BJ (cell line): ENCODE results near the gene PCMTD2. TPM values are rescaled to one million over a fixed set of nuclear protein-coding genes. Genes with fewer than 3 reads are reported as not detected.
"Not testable (repeated sequence)": the region's sequence is repeated elsewhere in the genome, so short reads cannot be mapped to it uniquely, and the experiment has no call there.

Experiments used
- CTCF ChIA-PET: fragments of 350-600 bp; formaldehyde crosslinking; extraction: SDS; loops from one replicate; lab custom pipeline; 2021; ENCODE audit warnings: antibody characterized with exemption, inconsistent platforms; lab: Yijun Ruan, JAX
- POLR2A ChIA-PET: fragments of 300-600 bp; sonication (Branson Sonifier 250); formaldehyde crosslinking; extraction: SDS; loops from one replicate; lab custom pipeline; 2021; ENCODE audit warnings: antibody characterized with exemption; lab: Charles Lee
- DNase-seq: peaks from one replicate; pipeline ENCODE4 v3.0.0-alpha.2; 2011; ENCODE audit warnings: low read depth
- H3K27me3 ChIP-seq: 2 replicates; pipeline ENCODE4 v1.6.0; 2011; ENCODE audit warnings: low read length; ENCODE audit not compliant: control insufficient read depth, insufficient read depth
- H3K36me3 ChIP-seq: 2 replicates; pipeline ENCODE4 v1.5.1; 2011; ENCODE audit warnings: low read length; ENCODE audit not compliant: control insufficient read depth, insufficient read depth
- H3K4me3 ChIP-seq: 2 replicates; pipeline ENCODE4 v1.5.1; 2011; ENCODE audit warnings: low read depth, mild to moderate bottlenecking, control low read depth, low read length
- CTCF ChIP-seq: IDR thresholded peaks from 2 replicates; pipeline ENCODE4 v1.5.1; 2011; ENCODE audit warnings: low read depth, mild to moderate bottlenecking, control low read depth, inconsistent platforms, low read length, moderate library complexity; ENCODE audit not compliant: insufficient read depth
- polyA plus RNA-seq: library from polyadenylated mRNA; depleted of rRNA; stranded (reverse); fragments of >200 nt; gene quantifications from 2 replicates; pipeline ENCODE4 v1.2.3, GENCODE V29; 2011; rRNA removed
- small RNA-seq: library from RNA; depleted of rRNA; stranded (forward); fragments of <200 nt; gene quantifications from one replicate; pipeline ENCODE3, GENCODE V24; 2012; ENCODE audit warnings: low replicate concordance, low read depth; ENCODE audit not compliant: insufficient read length

The PCMTD2 gene
- polyA plus RNA-seq, 1 experiment = 34.4 TPM

- H3K4me3 ChIP-seq, H3K27me3 ChIP-seq, CTCF ChIA-PET, H3K36me3 ChIP-seq, POLR2A ChIA-PET, DNase-seq: not testable (repeated sequence)
- TF ChIP-seq CTCF = peak; percentile 22; the same call in 1 of the 2 replicates
Observed at GRCh38 chr20:64316415-64317083, 61.0 kb downstream of the PCMTD2 start.

GRCh38 chr20:64317331-64317730 lies 61.8 kb downstream of the PCMTD2 start:
- DNase-seq, POLR2A ChIA-PET, H3K4me3 ChIP-seq, CTCF ChIA-PET, H3K27me3 ChIP-seq, H3K36me3 ChIP-seq: not testable (repeated sequence)

- POLR2A ChIA-PET, H3K27me3 ChIP-seq, H3K36me3 ChIP-seq, DNase-seq, CTCF ChIA-PET, H3K4me3 ChIP-seq: not testable (repeated sequence)
Observed at GRCh38 chr20:64318056-64318455, 62.5 kb downstream of the PCMTD2 start.

GRCh38 chr20:64322031-64322789 lies 66.7 kb downstream of the PCMTD2 start:
- H3K36me3 ChIP-seq, POLR2A ChIA-PET, CTCF ChIA-PET, DNase-seq, H3K27me3 ChIP-seq, H3K4me3 ChIP-seq: not testable (repeated sequence)

Small RNA genes within 50 kb of the gene (small RNA-seq; reads per million reads assigned to genes)
- gene AL137028.2 = not detected

Other genes with a start within 250 kb of the PCMTD2 start
- gene C20orf204, start 219.6 kb upstream of the PCMTD2 start, polyA plus RNA-seq = 0.05 and 0.06 TPM in 2 replicates
- not detected in 2 replicates for gene SOX18, start 206.1 kb upstream of the PCMTD2 start, polyA plus RNA-seq
- 17.3 and 34.2 TPM in 2 replicates for gene TCEA2, start 192.6 kb upstream of the PCMTD2 start, polyA plus RNA-seq
- gene RGS19, start 176.2 kb upstream of the PCMTD2 start, polyA plus RNA-seq = 12.1 and 14.5 TPM in 2 replicates
- gene OPRL1, start 175.7 kb upstream of the PCMTD2 start, polyA plus RNA-seq = 0.66 and 0.97 TPM in 2 replicates
- not detected in 2 replicates for gene LKAAEAR1, start 171.3 kb upstream of the PCMTD2 start, polyA plus RNA-seq
- not detected in 2 replicates for gene NPBWR2, start 148.2 kb upstream of the PCMTD2 start, polyA plus RNA-seq
- gene MYT1, start 91.3 kb upstream of the PCMTD2 start, polyA plus RNA-seq = not detected in 2 replicates